ENCODE data around the gene GLB1L2.

The GLB1L2 gene

GRCh38 chr11:134330611-134331353, 1.0 kb upstream of the GLB1L2 start:
- H3K9me3 ChIP-seq (ENCODE audit: insufficient read depth, low read length): no peaks in the 10 kb centered on the region
- no peaks in the 10 kb centered on the region for H3K79me2 ChIP-seq (ENCODE audit: insufficient read depth, low read length)
- no peaks in the 10 kb centered on the region for H4K20me1 ChIP-seq (ENCODE audit: low read depth, low read length)
- H3F3A ChIP-seq (ENCODE audit: insufficient read depth): no peaks in the 10 kb centered on the region
- no peak for TF ChIP-seq CTCF (IDR thresholded peaks at IDR 0.05; ENCODE audit: insufficient read depth, low read length, poor library complexity, severe bottlenecking)
- no peak for TF ChIP-seq EZH2phosphoT487 (conservative IDR thresholded peaks at IDR 0.05; ENCODE audit: low read length)
- H3K9ac ChIP-seq (ENCODE audit: low read length): no peak overlapping the region
- no peak overlapping the region for H3K4me2 ChIP-seq (ENCODE audit: low read depth, low read length, poor library complexity, severe bottlenecking)
- H3K27me3 ChIP-seq (ENCODE audit: low read length): no peaks in the 10 kb centered on the region
- H3K4me3 ChIP-seq (ENCODE audit: insufficient read depth, low read length, poor library complexity, severe bottlenecking): no peak overlapping the region
- no peaks in the 10 kb centered on the region for H3K9me2 ChIP-seq (replicated peaks; ENCODE audit: insufficient read depth, low read length)
- H3K36me3 ChIP-seq (ENCODE audit: low read length): no peaks in the 10 kb centered on the region
- no peak overlapping the region for H3K27ac ChIP-seq (ENCODE audit: low read depth, low read length)
- no peak overlapping the region for H2AFZ ChIP-seq (ENCODE audit: low read depth, low read length, severe bottlenecking)

- no peak for TF ChIP-seq CTCF (IDR thresholded peaks at IDR 0.05; ENCODE audit: insufficient read depth, low read length, poor library complexity, severe bottlenecking)
- no peak for TF ChIP-seq EZH2phosphoT487 (conservative IDR thresholded peaks at IDR 0.05; ENCODE audit: low read length)
- H3K4me2 ChIP-seq (ENCODE audit: low read depth, low read length, poor library complexity, severe bottlenecking): no peak overlapping the region
- no peaks in the 10 kb centered on the region for H4K20me1 ChIP-seq (ENCODE audit: low read depth, low read length)
- H3K4me3 ChIP-seq (ENCODE audit: insufficient read depth, low read length, poor library complexity, severe bottlenecking): no peak overlapping the region
- no peak overlapping the region for H3K9ac ChIP-seq (ENCODE audit: low read length)
- H3K27me3 ChIP-seq (ENCODE audit: low read length): no peaks in the 10 kb centered on the region
- H3K9me2 ChIP-seq (replicated peaks; ENCODE audit: insufficient read depth, low read length): no peaks in the 10 kb centered on the region
- no peak overlapping the region for H2AFZ ChIP-seq (ENCODE audit: low read depth, low read length, severe bottlenecking)
- H3K27ac ChIP-seq (ENCODE audit: low read depth, low read length): no peak overlapping the region
- H3K79me2 ChIP-seq (ENCODE audit: insufficient read depth, low read length): no peaks in the 10 kb centered on the region
- H3K36me3 ChIP-seq (ENCODE audit: low read length): no peaks in the 10 kb centered on the region
- no peaks in the 10 kb centered on the region for H3F3A ChIP-seq (ENCODE audit: insufficient read depth)
- H3K9me3 ChIP-seq (ENCODE audit: insufficient read depth, low read length): no peaks in the 10 kb centered on the region
These were observed 422 bp downstream of the GLB1L2 start for GRCh38 chr11:134332189-134332631.

- H3K9me3 ChIP-seq (ENCODE audit: insufficient read depth, low read length): no peaks in the 10 kb centered on the region
- no peaks in the 10 kb centered on the region for H3F3A ChIP-seq (ENCODE audit: insufficient read depth)
- no peaks in the 10 kb centered on the region for H3K9me2 ChIP-seq (replicated peaks; ENCODE audit: insufficient read depth, low read length)
- H2AFZ ChIP-seq (ENCODE audit: low read depth, low read length, severe bottlenecking): no peak overlapping the region
- H4K20me1 ChIP-seq (ENCODE audit: low read depth, low read length): no peaks in the 10 kb centered on the region
- no peak overlapping the region for H3K27ac ChIP-seq (ENCODE audit: low read depth, low read length)
- H3K36me3 ChIP-seq (ENCODE audit: low read length): no peaks in the 10 kb centered on the region
- H3K9ac ChIP-seq (ENCODE audit: low read length): no peak overlapping the region
- H3K27me3 ChIP-seq (ENCODE audit: low read length): no peaks in the 10 kb centered on the region
- H3K79me2 ChIP-seq (ENCODE audit: insufficient read depth, low read length): no peaks in the 10 kb centered on the region
- no peak overlapping the region for H3K4me3 ChIP-seq (ENCODE audit: insufficient read depth, low read length, poor library complexity, severe bottlenecking)
- H3K4me2 ChIP-seq (ENCODE audit: low read depth, low read length, poor library complexity, severe bottlenecking): no peak overlapping the region
- TF ChIP-seq CTCF (IDR thresholded peaks at IDR 0.05; ENCODE audit: insufficient read depth, low read length, poor library complexity, severe bottlenecking): no peak
These were observed 994 bp downstream of the GLB1L2 start for GRCh38 chr11:134332782-134333181.
